ENCODE results near the gene ADCY5.
A peak's percentile ranks its signal among the peaks of the same experiment; 100 is the strongest.

The ADCY5 gene

DNA sequence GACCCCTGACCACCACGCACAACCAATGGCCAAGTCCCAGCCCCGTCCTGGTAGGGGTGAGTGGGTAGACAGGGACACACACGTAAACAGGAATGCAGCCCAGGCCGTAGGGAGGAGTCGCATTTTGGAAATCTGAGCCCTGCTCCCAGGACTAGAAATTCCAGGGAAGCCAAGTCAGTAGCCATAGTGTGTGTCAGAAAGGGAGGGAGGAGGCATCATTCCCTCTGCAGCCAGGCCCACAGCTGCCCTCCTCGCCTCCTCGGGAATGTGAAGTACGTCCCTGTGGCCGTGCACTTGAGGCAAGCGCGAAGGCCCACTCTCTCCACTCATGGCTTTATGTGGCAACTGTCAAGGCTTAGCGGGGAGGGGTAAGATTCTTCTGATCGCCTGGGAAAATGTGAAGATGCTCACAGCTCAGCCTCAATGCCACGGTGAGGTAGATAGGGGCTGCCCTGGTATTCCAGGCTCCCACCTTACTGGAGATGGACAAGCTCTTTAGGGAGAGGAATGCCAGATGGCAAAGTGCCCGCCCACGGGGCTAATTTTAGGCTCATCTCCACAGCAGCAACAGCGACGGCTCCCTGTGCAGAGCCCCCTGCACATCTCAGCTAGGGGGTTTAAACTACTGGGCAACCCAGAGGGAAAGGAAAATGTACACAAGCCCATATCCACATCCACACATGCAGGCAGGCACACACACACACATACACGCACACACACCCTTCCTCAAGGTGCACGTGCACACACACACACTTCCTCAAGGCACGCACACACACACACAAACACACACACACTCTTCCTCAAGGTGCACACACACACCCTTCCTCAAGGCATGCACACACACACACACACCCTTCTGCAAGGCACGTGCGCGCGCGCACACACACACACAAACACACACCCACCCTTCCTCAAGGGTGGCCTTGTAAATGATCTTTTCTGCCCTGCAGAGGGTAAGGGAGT, 65.5 kb downstream of the ADCY5 start:
- H3K27ac ChIP-seq (ENCODE audit: low read depth, low read length), result peak overlapping the region; percentile 13
- H3K4me3 ChIP-seq (ENCODE audit: low read depth in 1 of 5, low read length in 5 of 5), result no peak overlapping the region
- H3K9me3 ChIP-seq (ENCODE audit: control insufficient read depth in 5 of 5, low read length in 5 of 5), result no peaks in the 10 kb centered on the region
- H3K27me3 ChIP-seq (ENCODE audit: control insufficient read depth in 5 of 5, insufficient read depth in 4 of 5, low read length in 5 of 5), result no peaks in the 10 kb centered on the region
- H3K9ac ChIP-seq (ENCODE audit: low read length in 5 of 5), result no peak overlapping the region
- peaks cover 0 to 63% (median 44%) of the 10 kb centered on the region in 5 donors for H3K4me1 ChIP-seq (ENCODE audit: control insufficient read depth in 5 of 5, insufficient read depth in 5 of 5, low read length in 5 of 5)
- no peaks in the 10 kb centered on the region for H3K36me3 ChIP-seq (ENCODE audit: control insufficient read depth in 5 of 5, insufficient read depth in 5 of 5, low read length in 5 of 5)

GRCh38 chr3:123380261-123380660, 68.6 kb downstream of the ADCY5 start:
- Histone ChIP-seq H3K27ac (ENCODE audit: low read depth, low read length) (peak overlapping the region; percentile 12), H3K36me3 (ENCODE audit: control insufficient read depth in 5 of 5, insufficient read depth in 5 of 5, low read length in 5 of 5) (no peaks in the 10 kb centered on the region), H3K27me3 (ENCODE audit: control insufficient read depth in 5 of 5, insufficient read depth in 4 of 5, low read length in 5 of 5) (no peaks in the 10 kb centered on the region), H3K9me3 (ENCODE audit: control insufficient read depth in 5 of 5, low read length in 5 of 5) (no peaks in the 10 kb centered on the region), H3K4me1 (ENCODE audit: control insufficient read depth in 5 of 5, insufficient read depth in 5 of 5, low read length in 5 of 5) (peaks cover 0 to 55% (median 37%) of the 10 kb centered on the region in 5 donors), H3K9ac (ENCODE audit: low read length in 5 of 5) (peak overlapping the region in 1 of 5 donors; percentile 19), H3K4me3 (ENCODE audit: low read depth in 1 of 5, low read length in 5 of 5) (no peak overlapping the region)

DNA sequence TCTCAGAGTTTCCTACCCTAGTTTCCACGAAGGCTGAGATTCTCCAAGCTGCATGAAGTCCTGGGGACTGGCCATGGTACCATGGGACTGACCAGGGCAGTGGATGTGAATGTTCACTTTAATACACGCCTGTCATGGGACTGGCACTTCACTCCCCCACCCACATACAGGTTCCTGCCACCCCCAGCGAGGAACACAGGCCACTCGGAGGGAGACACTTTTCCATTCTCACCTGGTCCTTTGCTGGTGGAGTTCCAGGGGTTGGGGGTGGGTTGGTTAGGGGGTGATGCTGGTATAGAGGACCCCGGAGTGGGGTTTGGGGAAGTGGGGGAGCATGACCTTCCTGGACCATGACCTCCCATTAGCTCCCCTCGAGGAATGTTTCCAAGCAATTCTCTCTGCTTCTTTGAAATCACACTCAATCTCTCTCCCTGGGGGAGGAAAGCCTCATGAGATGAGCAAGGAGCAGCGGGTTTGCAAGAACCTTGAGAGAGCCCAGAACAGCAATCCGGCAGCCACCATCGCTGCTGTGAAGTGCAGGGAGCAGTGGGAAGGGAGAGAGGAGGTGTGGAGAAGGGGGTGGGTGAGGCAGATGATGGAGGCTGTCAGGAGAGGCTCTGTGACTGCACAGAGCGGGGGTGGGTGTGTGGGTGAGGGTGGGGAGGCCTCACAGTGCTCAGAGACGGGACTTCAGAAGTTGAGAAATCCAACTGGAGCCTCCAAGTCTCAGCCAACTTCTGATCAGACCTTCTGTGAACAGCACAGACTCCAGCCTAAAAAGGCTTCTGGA, 69.7 kb downstream of the ADCY5 start:
- H3K4me3 ChIP-seq (ENCODE audit: low read depth in 1 of 5, low read length in 5 of 5), result no peak overlapping the region
- no peaks in the 10 kb centered on the region for H3K27me3 ChIP-seq (ENCODE audit: control insufficient read depth in 5 of 5, insufficient read depth in 4 of 5, low read length in 5 of 5)
- no peaks in the 10 kb centered on the region for H3K36me3 ChIP-seq (ENCODE audit: control insufficient read depth in 5 of 5, insufficient read depth in 5 of 5, low read length in 5 of 5)
- H3K9me3 ChIP-seq (ENCODE audit: control insufficient read depth in 5 of 5, low read length in 5 of 5), result no peaks in the 10 kb centered on the region
- no peak overlapping the region for H3K9ac ChIP-seq (ENCODE audit: low read length in 5 of 5)
- peak overlapping the region; percentile 12 for H3K27ac ChIP-seq (ENCODE audit: low read depth, low read length)
- peaks cover 0 to 50% (median 29%) of the 10 kb centered on the region in 5 donors for H3K4me1 ChIP-seq (ENCODE audit: control insufficient read depth in 5 of 5, insufficient read depth in 5 of 5, low read length in 5 of 5)

DNA sequence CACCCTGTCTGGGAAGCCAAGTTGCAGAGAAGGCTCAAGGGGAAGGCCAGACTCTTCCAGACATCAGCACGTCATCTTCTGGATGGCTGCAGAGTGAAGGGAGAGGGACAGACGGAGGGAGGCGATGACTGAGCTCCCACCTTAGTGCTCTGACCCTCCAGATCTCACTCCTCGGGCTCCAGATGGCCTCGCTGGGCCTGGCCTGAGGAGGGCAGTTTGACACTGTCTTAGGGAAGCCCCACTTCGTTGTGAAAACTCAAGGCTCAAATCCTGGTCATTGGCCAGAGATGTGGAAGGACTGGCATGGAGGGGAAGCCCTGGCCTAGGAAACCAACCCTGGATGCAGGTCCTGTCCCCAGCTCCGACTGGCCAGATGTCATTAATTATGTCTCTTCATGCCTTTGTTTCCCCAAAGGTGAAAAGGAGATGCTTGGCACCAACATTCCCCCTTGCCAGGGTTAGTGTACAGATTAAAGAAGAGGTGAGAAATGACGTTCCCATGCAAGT, 70.4 kb downstream of the ADCY5 start:
- no peaks in the 10 kb centered on the region for H3K27me3 ChIP-seq (ENCODE audit: control insufficient read depth in 5 of 5, insufficient read depth in 4 of 5, low read length in 5 of 5)
- H3K36me3 ChIP-seq (ENCODE audit: control insufficient read depth in 5 of 5, insufficient read depth in 5 of 5, low read length in 5 of 5), result no peaks in the 10 kb centered on the region
- H3K9me3 ChIP-seq (ENCODE audit: control insufficient read depth in 5 of 5, low read length in 5 of 5), result no peaks in the 10 kb centered on the region
- H3K9ac ChIP-seq (ENCODE audit: low read length in 5 of 5), result no peak overlapping the region
- no peak overlapping the region for H3K27ac ChIP-seq (ENCODE audit: low read depth, low read length)
- H3K4me1 ChIP-seq (ENCODE audit: control insufficient read depth in 5 of 5, insufficient read depth in 5 of 5, low read length in 5 of 5), result peaks cover 0 to 46% (median 21%) of the 10 kb centered on the region in 5 donors
- no peak overlapping the region for H3K4me3 ChIP-seq (ENCODE audit: low read depth in 1 of 5, low read length in 5 of 5)

- no peaks in the 10 kb centered on the region for H3K27me3 ChIP-seq (ENCODE audit: control insufficient read depth in 5 of 5, insufficient read depth in 4 of 5, low read length in 5 of 5)
- H3K4me3 ChIP-seq (ENCODE audit: low read depth in 1 of 5, low read length in 5 of 5), result no peak overlapping the region
- no peaks in the 10 kb centered on the region for H3K9me3 ChIP-seq (ENCODE audit: control insufficient read depth in 5 of 5, low read length in 5 of 5)
- H3K4me1 ChIP-seq (ENCODE audit: control insufficient read depth in 5 of 5, insufficient read depth in 5 of 5, low read length in 5 of 5), result peaks cover 0 to 53% (median 28%) of the 10 kb centered on the region in 5 donors
- no peaks in the 10 kb centered on the region for H3K36me3 ChIP-seq (ENCODE audit: control insufficient read depth in 5 of 5, insufficient read depth in 5 of 5, low read length in 5 of 5)
- H3K9ac ChIP-seq (ENCODE audit: low read length in 5 of 5), result no peak overlapping the region
- peak overlapping the region; percentile 28 for H3K27ac ChIP-seq (ENCODE audit: low read depth, low read length)
Measured at GRCh38 chr3:123377243-123377740, 71.6 kb downstream of the ADCY5 start.

DNA sequence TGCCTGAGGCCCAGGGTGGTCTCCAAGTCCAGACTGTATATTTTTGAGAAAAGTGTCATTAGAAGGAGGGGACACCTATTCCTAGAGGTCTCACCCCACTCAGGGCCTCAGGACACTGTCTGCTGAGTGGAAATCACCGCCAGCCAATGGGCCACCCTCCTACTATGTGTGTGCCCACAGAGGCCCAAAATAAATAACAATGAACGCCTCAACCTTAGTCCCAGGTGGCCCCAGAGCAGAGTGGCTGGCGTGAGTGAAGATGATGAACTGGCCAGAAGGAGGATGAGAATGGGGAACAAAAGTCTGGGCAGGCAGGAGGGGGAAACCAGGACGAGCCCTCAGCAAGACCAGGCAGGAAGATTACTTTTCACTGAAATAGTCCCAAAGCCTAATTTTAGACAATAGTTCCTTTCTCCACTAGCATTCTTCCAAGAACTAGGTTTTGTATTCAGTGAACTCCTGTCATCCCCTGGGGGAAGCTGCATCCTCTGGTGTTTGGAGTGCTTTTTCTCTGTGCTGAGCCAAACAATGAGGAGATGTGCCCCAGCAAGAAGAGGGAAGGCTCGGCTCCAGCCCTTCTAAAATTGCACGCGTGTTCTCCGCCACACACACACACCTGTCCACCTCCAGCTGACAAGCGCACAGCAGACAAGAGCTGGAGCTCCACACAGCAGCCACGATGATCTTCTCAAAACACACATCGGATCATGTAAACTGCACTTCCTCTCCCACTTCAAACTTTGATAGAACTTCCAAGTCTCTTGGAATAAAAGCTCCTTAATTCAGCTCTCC, 72.2 kb downstream of the ADCY5 start:
- H3K4me1 ChIP-seq (ENCODE audit: control insufficient read depth in 5 of 5, insufficient read depth in 5 of 5, low read length in 5 of 5), result peaks cover 0 to 55% (median 30%) of the 10 kb centered on the region in 5 donors
- H3K27ac ChIP-seq (ENCODE audit: low read depth, low read length), result peak overlapping the region; percentile 28
- H3K4me3 ChIP-seq (ENCODE audit: low read depth in 1 of 5, low read length in 5 of 5), result no peak overlapping the region
- H3K36me3 ChIP-seq (ENCODE audit: control insufficient read depth in 5 of 5, insufficient read depth in 5 of 5, low read length in 5 of 5), result no peaks in the 10 kb centered on the region
- no peak overlapping the region for H3K9ac ChIP-seq (ENCODE audit: low read length in 5 of 5)
- no peaks in the 10 kb centered on the region for H3K9me3 ChIP-seq (ENCODE audit: control insufficient read depth in 5 of 5, low read length in 5 of 5)
- no peaks in the 10 kb centered on the region for H3K27me3 ChIP-seq (ENCODE audit: control insufficient read depth in 5 of 5, insufficient read depth in 4 of 5, low read length in 5 of 5)

DNA sequence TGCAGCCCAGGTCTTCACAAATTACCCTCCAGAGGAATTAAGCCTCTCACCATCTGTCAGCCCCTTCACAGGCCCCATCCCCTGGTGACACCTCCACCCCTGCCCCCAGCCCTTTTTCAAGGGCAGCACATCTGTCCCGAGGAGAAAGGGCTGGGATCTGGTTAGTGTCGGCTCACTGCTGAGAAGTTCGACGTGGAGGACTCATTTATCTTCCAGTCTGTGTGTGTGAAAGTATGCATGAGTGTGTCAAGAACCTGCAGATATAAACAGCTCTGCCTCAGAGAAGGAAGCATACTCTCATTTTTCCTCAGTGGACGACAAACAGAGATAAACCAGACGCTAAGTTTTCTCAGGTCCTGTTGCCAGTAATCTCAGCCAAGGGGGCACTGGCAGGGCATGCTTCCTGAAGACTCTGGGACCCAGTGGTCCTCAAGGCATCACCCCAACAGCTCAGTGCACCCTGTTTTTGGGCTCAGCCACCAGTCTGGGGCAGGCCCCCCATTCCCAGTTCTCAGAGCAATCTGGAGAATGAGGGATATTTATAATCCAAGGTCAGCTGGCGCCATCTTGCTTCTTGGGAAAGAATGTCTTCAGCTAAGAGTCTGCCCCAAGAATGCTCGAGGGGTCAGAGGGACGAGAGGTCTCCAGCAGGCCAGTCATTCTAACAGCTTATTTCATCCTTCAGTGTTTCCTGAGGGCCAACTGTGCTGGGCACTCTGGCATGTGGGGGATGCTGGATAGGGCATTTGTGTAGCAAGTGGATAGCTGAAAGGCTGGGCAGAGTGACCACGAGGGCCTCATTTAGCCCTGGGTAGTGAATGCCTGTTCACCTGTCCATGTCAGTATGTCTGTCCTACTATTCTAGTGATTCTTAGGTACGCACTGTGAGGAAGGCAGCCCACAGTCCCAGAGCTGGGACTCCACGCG, 73.6 kb downstream of the ADCY5 start:
- Histone ChIP-seq H3K9ac (ENCODE audit: low read length in 5 of 5) (no peak overlapping the region), H3K36me3 (ENCODE audit: control insufficient read depth in 5 of 5, insufficient read depth in 5 of 5, low read length in 5 of 5) (no peaks in the 10 kb centered on the region), H3K27ac (ENCODE audit: low read depth, low read length) (peak overlapping the region; percentile 7), H3K27me3 (ENCODE audit: control insufficient read depth in 5 of 5, insufficient read depth in 4 of 5, low read length in 5 of 5) (no peaks in the 10 kb centered on the region), H3K4me3 (ENCODE audit: low read depth in 1 of 5, low read length in 5 of 5) (no peak overlapping the region), H3K4me1 (ENCODE audit: control insufficient read depth in 5 of 5, insufficient read depth in 5 of 5, low read length in 5 of 5) (peaks cover 0 to 44% (median 27%) of the 10 kb centered on the region in 5 donors), H3K9me3 (ENCODE audit: control insufficient read depth in 5 of 5, low read length in 5 of 5) (no peaks in the 10 kb centered on the region)

DNA sequence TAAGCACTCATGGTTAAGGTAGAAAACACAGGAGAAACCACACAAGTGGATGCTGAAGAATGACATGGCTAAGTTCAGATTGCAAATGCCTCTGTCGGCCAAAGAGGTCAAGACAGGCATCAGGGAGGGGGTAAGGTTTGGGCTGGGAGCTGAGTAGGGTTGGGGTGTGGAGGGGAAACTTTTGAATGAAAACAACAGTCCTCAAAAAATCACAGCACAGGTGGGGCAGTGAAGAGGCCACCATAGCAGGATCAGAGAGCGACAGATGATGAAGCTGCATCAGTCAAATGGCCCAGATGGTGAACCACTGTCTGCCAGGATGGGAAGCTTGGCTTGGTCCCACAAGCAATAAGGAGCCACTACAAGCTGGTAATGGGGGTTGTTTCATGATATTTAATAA, 74.9 kb downstream of the ADCY5 start:
- no peak overlapping the region for H3K4me3 ChIP-seq (ENCODE audit: low read depth in 1 of 5, low read length in 5 of 5)
- H3K27me3 ChIP-seq (ENCODE audit: control insufficient read depth in 5 of 5, insufficient read depth in 4 of 5, low read length in 5 of 5), result no peaks in the 10 kb centered on the region
- no peaks in the 10 kb centered on the region for H3K36me3 ChIP-seq (ENCODE audit: control insufficient read depth in 5 of 5, insufficient read depth in 5 of 5, low read length in 5 of 5)
- H3K27ac ChIP-seq (ENCODE audit: low read depth, low read length), result no peak overlapping the region
- peaks cover 0 to 4% (median 4%) of the 10 kb centered on the region in 5 donors for H3K9me3 ChIP-seq (ENCODE audit: control insufficient read depth in 5 of 5, low read length in 5 of 5)
- no peak overlapping the region for H3K9ac ChIP-seq (ENCODE audit: low read length in 5 of 5)
- H3K4me1 ChIP-seq (ENCODE audit: control insufficient read depth in 5 of 5, insufficient read depth in 5 of 5, low read length in 5 of 5), result peaks cover 0 to 35% (median 18%) of the 10 kb centered on the region in 5 donors

Measured in subcutaneous abdominal adipose tissue (tissue), 5 donors.